H54 (cell line): ENCODE results near the gene LUC7L2.

Experiments used
- DNase-seq: peaks from one replicate; pipeline ENCODE4 v3.0.0; 2011; ENCODE audit warnings: low spot score, mixed read lengths; ENCODE audit not compliant: insufficient read length
- FAIRE-seq: peaks from 3 replicates; lab custom pipeline; 2011; peaks lifted over from hg19 to GRCh38; lab: Jason Lieb, UNC
- POLR2A ChIP-seq: IDR thresholded peaks from 2 replicates; pipeline ENCODE4 v1.6.1; 2011; ENCODE audit warnings: low read depth, mild to moderate bottlenecking, low read length

Gene LUC7L2

GRCh38 chr7:139362302-139362701 lies 2.6 kb downstream of the LUC7L2 start:
- FAIRE-seq (no peak), DNase-seq (no peak)

GRCh38 chr7:139362981-139363380 lies 3.3 kb downstream of the LUC7L2 start:
- FAIRE-seq, result no peak
- DNase-seq, result no peak
- no peak for TF ChIP-seq POLR2A

More at GRCh38 chr7:139362302-139362701, 2.6 kb downstream of the LUC7L2 start:
- TF ChIP-seq POLR2A, result no peak

- no peak for FAIRE-seq
- no peak for TF ChIP-seq POLR2A
- DNase-seq, result no peak
Measured at GRCh38 chr7:139365336-139365735, 5.6 kb downstream of the LUC7L2 start.

- DNase-seq (no peak), FAIRE-seq (no peak)
- TF ChIP-seq POLR2A, result no peak
Measured at GRCh38 chr7:139366400-139366799, 6.7 kb downstream of the LUC7L2 start.

GRCh38 chr7:139367438-139368155 lies 7.9 kb downstream of the LUC7L2 start:
- TF ChIP-seq POLR2A, result no peak
- DNase-seq, result no peak
- no peak for FAIRE-seq

- no peak for TF ChIP-seq POLR2A
- no peak for DNase-seq
- FAIRE-seq, result no peak
Measured at GRCh38 chr7:139370301-139370942, 10.7 kb downstream of the LUC7L2 start.

GRCh38 chr7:139370943-139371313 lies 11.2 kb downstream of the LUC7L2 start:
- DNase-seq, result no peak
- TF ChIP-seq POLR2A, result no peak
- no peak for FAIRE-seq

- FAIRE-seq (no peak), DNase-seq (no peak)
- no peak for TF ChIP-seq POLR2A
Measured at GRCh38 chr7:139374246-139374645, 14.6 kb downstream of the LUC7L2 start.

- FAIRE-seq, result no peak
- no peak for TF ChIP-seq POLR2A
- no peak for DNase-seq
Measured at GRCh38 chr7:139382439-139382838, 22.7 kb downstream of the LUC7L2 start.

- DNase-seq, result no peak
- no peak for FAIRE-seq
- TF ChIP-seq POLR2A, result no peak
Measured at GRCh38 chr7:139384611-139385010, 24.9 kb downstream of the LUC7L2 start.

GRCh38 chr7:139387594-139387993 lies 27.9 kb downstream of the LUC7L2 start:
- TF ChIP-seq POLR2A, result no peak
- DNase-seq (no peak), FAIRE-seq (no peak)

- FAIRE-seq (no peak), DNase-seq (no peak)
- no peak for TF ChIP-seq POLR2A
Measured at GRCh38 chr7:139389091-139389490, 29.4 kb downstream of the LUC7L2 start.

- no peak for TF ChIP-seq POLR2A
- no peak for FAIRE-seq
Measured at GRCh38 chr7:139389774-139390173, 30.1 kb downstream of the LUC7L2 start.

GRCh38 chr7:139393621-139394211 lies 34.0 kb downstream of the LUC7L2 start:
- FAIRE-seq (no peak), DNase-seq (no peak)
- TF ChIP-seq POLR2A, result no peak

More at GRCh38 chr7:139389774-139390173, 30.1 kb downstream of the LUC7L2 start:
- no peak for DNase-seq
